Coronary artery (tissue), 2 donors: ENCODE data around the gene ASCC1.

Experiments used
- DNase-seq: peaks from one replicate; pipeline ENCODE4 v3.0.0-alpha.2; 2017; ENCODE audit warnings: low spot score
- H3K27ac ChIP-seq, 2 donors: fragments of 200-600 bp; sonication (generic); one replicate each; pipeline ENCODE4 v1.5.1; 2016 to 2019
- H3K4me3 ChIP-seq: fragments of 200-600 bp; sonication (generic); 2 replicates; pipeline ENCODE4 v1.5.1; 2016; ENCODE audit warnings: mild to moderate bottlenecking, moderate library complexity
- TF ChIP-seq, protein P1 (sequence below): fragments of 200-600 bp; sonication (generic); IDR thresholded peaks from one replicate; pipeline ENCODE4 v1.5.1; 2019; ENCODE audit warnings: antibody characterized with exemption

Gene ASCC1

DNA sequence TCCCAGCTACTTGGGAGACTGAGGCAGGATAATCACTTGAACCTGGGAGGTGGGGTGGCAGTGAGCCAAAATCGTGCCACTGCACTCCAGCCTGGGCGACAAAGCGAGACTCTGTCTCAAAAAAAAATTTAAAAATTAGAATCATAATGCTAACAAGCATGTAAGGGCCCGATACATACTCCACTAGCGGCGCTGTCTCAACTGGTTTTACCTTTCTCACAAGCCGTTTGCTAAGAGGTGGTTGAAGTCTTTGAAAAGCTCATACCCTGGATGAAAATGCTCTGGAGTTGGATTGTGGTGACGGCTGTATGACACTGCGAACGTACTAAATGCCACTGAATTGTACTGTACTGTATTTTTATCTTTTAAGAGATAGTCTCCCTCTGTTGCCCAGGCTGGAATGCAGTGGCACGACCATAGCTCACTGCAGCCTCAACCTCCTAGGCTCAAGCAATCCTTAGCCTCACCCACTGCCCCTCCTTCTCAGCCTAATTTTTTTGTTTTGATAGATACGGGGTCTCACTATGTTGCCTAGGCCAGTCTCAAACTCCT lies 157.7 kb downstream of the ASCC1 start:
- DNase-seq, result no peak
- H3K27ac ChIP-seq, result no peak overlapping the region
- TF ChIP-seq, protein P1, sequence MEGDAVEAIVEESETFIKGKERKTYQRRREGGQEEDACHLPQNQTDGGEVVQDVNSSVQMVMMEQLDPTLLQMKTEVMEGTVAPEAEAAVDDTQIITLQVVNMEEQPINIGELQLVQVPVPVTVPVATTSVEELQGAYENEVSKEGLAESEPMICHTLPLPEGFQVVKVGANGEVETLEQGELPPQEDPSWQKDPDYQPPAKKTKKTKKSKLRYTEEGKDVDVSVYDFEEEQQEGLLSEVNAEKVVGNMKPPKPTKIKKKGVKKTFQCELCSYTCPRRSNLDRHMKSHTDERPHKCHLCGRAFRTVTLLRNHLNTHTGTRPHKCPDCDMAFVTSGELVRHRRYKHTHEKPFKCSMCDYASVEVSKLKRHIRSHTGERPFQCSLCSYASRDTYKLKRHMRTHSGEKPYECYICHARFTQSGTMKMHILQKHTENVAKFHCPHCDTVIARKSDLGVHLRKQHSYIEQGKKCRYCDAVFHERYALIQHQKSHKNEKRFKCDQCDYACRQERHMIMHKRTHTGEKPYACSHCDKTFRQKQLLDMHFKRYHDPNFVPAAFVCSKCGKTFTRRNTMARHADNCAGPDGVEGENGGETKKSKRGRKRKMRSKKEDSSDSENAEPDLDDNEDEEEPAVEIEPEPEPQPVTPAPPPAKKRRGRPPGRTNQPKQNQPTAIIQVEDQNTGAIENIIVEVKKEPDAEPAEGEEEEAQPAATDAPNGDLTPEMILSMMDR, result no peak
- H3K4me3 ChIP-seq, result no peak overlapping the region

DNA sequence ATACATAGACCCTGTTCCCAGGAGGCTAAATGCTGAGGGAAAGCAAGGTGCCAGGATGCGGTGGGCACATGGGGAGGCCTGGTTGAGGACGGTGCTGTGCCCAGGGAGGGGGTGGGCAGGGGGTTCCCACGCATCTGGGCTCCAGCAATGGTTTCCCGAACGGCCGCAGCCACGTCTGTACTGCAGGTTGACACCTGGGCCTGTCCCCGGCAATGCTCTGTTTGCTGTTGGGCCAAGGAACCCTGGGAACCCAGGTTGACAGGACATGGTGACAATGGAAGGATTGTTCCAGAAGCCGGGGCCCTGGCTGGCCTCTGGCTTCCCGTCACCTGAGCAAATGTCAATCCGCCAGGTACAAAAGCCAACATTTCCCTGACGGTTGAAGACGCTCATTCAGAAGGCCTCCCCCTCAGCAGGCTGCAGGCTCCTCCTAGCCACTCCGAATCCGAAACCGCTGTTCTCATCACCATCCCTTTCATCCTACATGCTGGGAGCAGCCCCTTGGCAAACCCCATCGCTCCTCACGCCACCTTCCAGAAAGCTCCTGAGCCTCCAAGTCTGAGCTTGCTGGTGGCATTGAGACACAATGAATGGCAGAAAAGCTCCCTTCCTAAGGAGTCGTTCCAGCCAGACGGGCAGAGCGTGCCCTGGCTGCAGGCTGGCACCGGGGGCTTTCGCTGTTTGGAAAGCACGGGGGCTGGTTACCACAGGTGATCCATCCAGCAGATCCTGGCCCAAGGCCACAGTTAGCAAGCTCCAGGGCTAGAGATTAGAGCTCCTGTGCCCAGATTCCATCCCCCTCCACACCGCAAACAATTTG lies 158.9 kb downstream of the ASCC1 start:
- Histone ChIP-seq H3K4me3 (no peak overlapping the region), H3K27ac (no peak overlapping the region)
- TF ChIP-seq, protein P1, result no peak
- no peak for DNase-seq

DNA sequence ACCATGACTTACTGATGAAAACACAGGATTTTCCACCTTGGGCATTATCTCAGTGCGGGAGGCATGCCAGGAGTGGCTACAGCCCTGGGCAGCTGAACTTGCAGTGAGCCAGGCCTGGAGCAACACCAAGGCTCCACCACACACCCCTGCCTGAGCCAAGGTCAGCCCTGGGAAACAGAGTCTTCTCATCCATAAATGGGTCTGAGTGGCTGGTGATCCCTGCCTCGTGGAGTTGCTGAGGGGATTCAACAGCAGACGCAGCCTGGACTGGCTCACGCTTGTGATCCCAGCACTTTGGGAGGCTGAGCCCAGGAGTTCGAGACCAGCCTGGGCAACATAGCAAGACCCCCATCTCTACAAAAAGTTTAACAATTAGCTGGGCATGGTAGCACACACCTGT lies 160.0 kb downstream of the ASCC1 start:
- DNase-seq, result no peak

DNA sequence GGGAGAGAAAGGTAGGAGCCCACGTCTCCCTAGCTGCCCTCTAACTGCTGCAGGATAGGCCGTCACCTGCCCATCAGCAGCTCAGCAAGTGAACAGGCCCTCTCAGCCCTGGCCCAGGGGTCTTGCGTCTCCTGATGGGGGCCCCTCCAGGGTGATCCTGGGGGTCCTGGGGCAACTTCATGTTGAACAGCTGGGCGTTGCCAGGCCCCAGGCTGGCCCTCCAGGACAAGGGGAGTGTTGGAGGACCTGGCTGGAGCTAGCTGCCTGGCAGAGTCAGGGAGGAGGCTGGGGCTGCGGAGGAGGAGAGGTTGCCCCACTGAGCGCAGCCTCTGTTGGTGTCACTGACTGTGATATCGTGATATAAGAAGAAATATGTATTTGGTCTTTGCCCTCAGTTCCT lies 162.4 kb downstream of the ASCC1 start:
- no peak overlapping the region for H3K27ac ChIP-seq
- TF ChIP-seq, protein P1, result no peak
- no peak overlapping the region for H3K4me3 ChIP-seq
- DNase-seq, result no peak

More for the DNA sequence above, 160.0 kb downstream of the ASCC1 start:
- Histone ChIP-seq H3K4me3 (no peak overlapping the region), H3K27ac (no peak overlapping the region)
- TF ChIP-seq, protein P1, result no peak

DNA sequence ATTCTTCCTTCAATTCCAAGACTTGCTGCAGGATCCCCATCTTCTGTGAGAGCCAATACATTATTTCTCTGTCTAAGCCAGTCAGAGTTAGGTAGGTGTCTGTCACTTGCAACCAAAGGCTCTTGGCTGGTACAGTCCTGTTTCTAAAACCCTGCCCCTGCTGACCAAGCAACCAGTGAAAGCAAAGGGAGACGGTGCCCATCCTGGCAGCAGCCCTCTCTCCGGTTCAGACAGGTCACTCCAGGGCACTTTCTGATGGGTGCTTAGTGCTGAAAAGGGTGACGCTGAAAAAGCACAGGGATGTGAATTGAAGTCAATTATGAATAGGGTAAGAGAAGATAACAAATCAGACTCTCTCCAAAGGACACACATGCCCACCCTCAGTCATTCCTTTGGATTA lies 165.2 kb downstream of the ASCC1 start:
- no peak for DNase-seq
- TF ChIP-seq, protein P1, result no peak
- H3K27ac ChIP-seq, result no peak overlapping the region
- no peak overlapping the region for H3K4me3 ChIP-seq

DNA sequence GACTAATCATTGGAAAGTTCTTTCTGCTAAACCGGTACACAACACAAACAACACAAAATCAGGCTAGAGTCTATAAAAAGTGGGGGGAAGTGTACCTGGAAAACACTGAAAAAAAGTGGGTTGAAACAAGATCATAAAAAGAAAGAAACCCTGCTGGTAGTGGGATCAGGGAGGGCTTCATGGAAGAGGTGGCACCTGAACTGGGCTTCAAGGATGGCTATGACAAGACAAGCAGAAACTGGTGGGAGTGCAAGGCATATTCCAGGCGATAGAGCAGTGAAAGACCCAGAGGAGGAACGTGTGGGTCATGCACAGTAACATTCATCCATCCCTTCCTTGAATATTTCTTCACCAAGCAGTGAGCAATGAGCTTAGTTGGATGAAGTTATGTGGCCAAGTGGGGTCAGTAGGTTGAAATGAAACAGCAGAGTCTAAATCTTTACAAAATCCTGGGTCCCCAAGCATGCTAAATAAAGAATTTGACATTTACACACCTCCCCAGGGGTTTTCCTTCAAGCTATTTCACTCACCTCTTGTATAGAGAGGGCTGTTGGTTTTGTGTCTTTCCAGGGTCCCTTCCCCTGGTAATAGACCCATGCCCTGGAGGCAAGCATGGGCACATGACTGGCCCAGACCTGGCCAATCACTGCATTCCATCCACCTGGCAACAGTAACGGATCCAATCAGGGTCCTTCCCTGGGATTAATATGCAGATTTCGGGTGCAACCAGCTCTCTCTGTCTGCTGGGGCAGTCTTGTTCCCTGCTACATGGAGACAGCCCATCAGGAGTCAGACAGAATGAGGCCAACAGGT lies 165.9 kb downstream of the ASCC1 start:
- TF ChIP-seq, protein P1, result no peak
- DNase-seq, result no peak
- Histone ChIP-seq H3K4me3 (no peak overlapping the region), H3K27ac (no peak overlapping the region)
